NCI-H2227 (cell line): Measurements from ENCODE around the gene LHFPL2.
A peak's percentile ranks its signal among the peaks of the same experiment; 100 is the strongest.

Source experiments
- DNase-seq: peaks from one replicate; lab custom pipeline; 2025; ENCODE audit not compliant: unreplicated experiment; lab: John Stamatoyannopoulos, UW

Gene LHFPL2

GRCh38 chr5:78547183-78547582 lies 101.4 kb downstream of the LHFPL2 start:
- DNase-seq: no peak

- DNase-seq: no peak
Measured at GRCh38 chr5:78546276-78546996, 102.1 kb downstream of the LHFPL2 start.

- no peak for DNase-seq
Measured at GRCh38 chr5:78545406-78545805, 103.2 kb downstream of the LHFPL2 start.

GRCh38 chr5:78544561-78545201 lies 103.9 kb downstream of the LHFPL2 start:
- DNase-seq: no peak

- DNase-seq: no peak
Measured at GRCh38 chr5:78543916-78544315, 104.7 kb downstream of the LHFPL2 start.

GRCh38 chr5:78543292-78543691 lies 105.3 kb downstream of the LHFPL2 start:
- DNase-seq: no peak

- DNase-seq: no peak
Measured at GRCh38 chr5:78542321-78542840, 106.2 kb downstream of the LHFPL2 start.

GRCh38 chr5:78541086-78541654 lies 107.4 kb downstream of the LHFPL2 start:
- no peak for DNase-seq

GRCh38 chr5:78540335-78541085 lies 108.1 kb downstream of the LHFPL2 start:
- no peak for DNase-seq

GRCh38 chr5:78538240-78538850 lies 110.2 kb downstream of the LHFPL2 start:
- no peak for DNase-seq

- peak; percentile 17 for DNase-seq
Measured at GRCh38 chr5:78537821-78538220, 110.8 kb downstream of the LHFPL2 start.

GRCh38 chr5:78537411-78537810 lies 111.2 kb downstream of the LHFPL2 start:
- no peak for DNase-seq

GRCh38 chr5:78536661-78537196 lies 111.8 kb downstream of the LHFPL2 start:
- DNase-seq: no peak

GRCh38 chr5:78534905-78535200 lies 113.7 kb downstream of the LHFPL2 start:
- DNase-seq: no peak

- DNase-seq: no peak
Measured at GRCh38 chr5:78534148-78534904, 114.2 kb downstream of the LHFPL2 start.

- no peak for DNase-seq
Measured at GRCh38 chr5:78533356-78533755, 115.2 kb downstream of the LHFPL2 start.

- DNase-seq: no peak
Measured at GRCh38 chr5:78530342-78531096, 118.1 kb downstream of the LHFPL2 start.

GRCh38 chr5:78527925-78528324 lies 120.6 kb downstream of the LHFPL2 start:
- DNase-seq: no peak

GRCh38 chr5:78527054-78527859 lies 121.3 kb downstream of the LHFPL2 start:
- no peak for DNase-seq
